PC-9 (cell line): Measurements from ENCODE around the gene ADGRD1. TPM values are rescaled to one million over a fixed set of nuclear protein-coding genes. Genes with fewer than 3 reads are reported as not detected.

Source experiments
- BruUV-seq: library from RNA; stranded (reverse); fragments of 400-500 nt; replicated peaks from 2 replicates; lab custom pipeline; 2021; lab: Mats Ljungman, UMichigan
- CTCF ChIA-PET: fragments of 300-600 bp; sonication (Branson Sonifier 250); formaldehyde crosslinking; loops from one replicate; lab custom pipeline; 2022; ENCODE audit warnings: antibody characterized with exemption; lab: Charles Lee
- POLR2A ChIA-PET: fragments of 300-600 bp; sonication (Branson Sonifier 250); formaldehyde crosslinking; loops from one replicate; lab custom pipeline; 2022; ENCODE audit warnings: antibody characterized with exemption; ENCODE audit not compliant: unreplicated experiment; lab: Charles Lee
- DNase-seq, 2 experiments: peaks; one replicate each; pipeline versions ENCODE4 v3.0.0 to v3.0.0-alpha.2; 2015 to 2022; ENCODE audit warnings: mixed read lengths in 1 of 2
- H2AFZ ChIP-seq: fragments of 200-600 bp; sonication (generic); 2 replicates; pipeline ENCODE4 v1.8.1; 2017; ENCODE audit warnings: antibody characterized with exemption
- H3F3A ChIP-seq: fragments of 200-600 bp; sonication (generic); 2 replicates; pipeline ENCODE4 v1.8.1; 2017; ENCODE audit warnings: antibody characterized with exemption, mild to moderate bottlenecking, low read depth; ENCODE audit not compliant: insufficient read depth
- H3K27ac ChIP-seq: fragments of 200-600 bp; sonication (generic); 2 replicates; pipeline ENCODE4 v1.6.1; 2016; ENCODE audit warnings: mixed run types
- H3K27me3 ChIP-seq: fragments of 200-600 bp; sonication (generic); 2 replicates; pipeline ENCODE4 v1.6.1; 2016; ENCODE audit warnings: low read depth, mixed run types; ENCODE audit not compliant: insufficient read depth
- H3K36me3 ChIP-seq: fragments of 200-600 bp; sonication (generic); 2 replicates; pipeline ENCODE4 v1.6.1; 2016; ENCODE audit warnings: low read depth, mixed run types
- H3K4me1 ChIP-seq: fragments of 200-600 bp; sonication (generic); replicated peaks from 2 replicates; pipeline ENCODE4 v1.6.1; 2016; ENCODE audit warnings: mixed run types; ENCODE audit not compliant: insufficient read depth
- H3K4me2 ChIP-seq: fragments of 200-600 bp; sonication (generic); 2 replicates; pipeline ENCODE4 v1.6.1; 2017; ENCODE audit warnings: mixed run types
- H3K4me3 ChIP-seq: fragments of 200-600 bp; sonication (generic); 2 replicates; pipeline ENCODE4 v1.6.1; 2016; ENCODE audit warnings: mixed run types
- H3K79me2 ChIP-seq: fragments of 200-600 bp; sonication (generic); 2 replicates; pipeline ENCODE4 v1.6.1; 2017; ENCODE audit warnings: low read depth, mixed run types
- H3K9me2 ChIP-seq: fragments of 200-600 bp; sonication (generic); 2 replicates; pipeline ENCODE4 v1.8.1; 2017; ENCODE audit warnings: mild to moderate bottlenecking; ENCODE audit not compliant: insufficient read depth
- H3K9me3 ChIP-seq: fragments of 200-600 bp; sonication (generic); 2 replicates; pipeline ENCODE4 v1.8.1; 2016; ENCODE audit warnings: low read depth; ENCODE audit not compliant: insufficient read depth
- H4K20me1 ChIP-seq: fragments of 200-600 bp; sonication (generic); 2 replicates; pipeline ENCODE4 v1.8.1; 2017; ENCODE audit not compliant: insufficient read depth
- EZH2 ChIP-seq: fragments of 200-600 bp; sonication (generic); IDR thresholded peaks from 2 replicates; pipeline ENCODE4 v1.8.0; 2017; ENCODE audit warnings: antibody characterized with exemption, low read depth
- intact Hi-C: fragments of 100-400 bp; cut with micrococcal nuclease; formaldehyde crosslinking; loops from one replicate; pipeline ENCODE4 v1.10.0; 2022; ENCODE audit not compliant: unreplicated experiment
- total RNA-seq: library from RNA; stranded (reverse); gene quantifications from 2 replicates; pipeline ENCODE4 v1.2.3, GENCODE V29; 2021
- TF ChIP-seq, protein P1 (sequence below): fragments of 200-600 bp; sonication (generic); conservative IDR thresholded peaks from 2 replicates; pipeline ENCODE4 v1.6.1; 2017; ENCODE audit warnings: mixed run types, antibody characterized with exemption, mild to moderate bottlenecking, moderate library complexity

Gene ADGRD1
- total RNA-seq, 1 experiment from 2014 or later: not detected

DNA sequence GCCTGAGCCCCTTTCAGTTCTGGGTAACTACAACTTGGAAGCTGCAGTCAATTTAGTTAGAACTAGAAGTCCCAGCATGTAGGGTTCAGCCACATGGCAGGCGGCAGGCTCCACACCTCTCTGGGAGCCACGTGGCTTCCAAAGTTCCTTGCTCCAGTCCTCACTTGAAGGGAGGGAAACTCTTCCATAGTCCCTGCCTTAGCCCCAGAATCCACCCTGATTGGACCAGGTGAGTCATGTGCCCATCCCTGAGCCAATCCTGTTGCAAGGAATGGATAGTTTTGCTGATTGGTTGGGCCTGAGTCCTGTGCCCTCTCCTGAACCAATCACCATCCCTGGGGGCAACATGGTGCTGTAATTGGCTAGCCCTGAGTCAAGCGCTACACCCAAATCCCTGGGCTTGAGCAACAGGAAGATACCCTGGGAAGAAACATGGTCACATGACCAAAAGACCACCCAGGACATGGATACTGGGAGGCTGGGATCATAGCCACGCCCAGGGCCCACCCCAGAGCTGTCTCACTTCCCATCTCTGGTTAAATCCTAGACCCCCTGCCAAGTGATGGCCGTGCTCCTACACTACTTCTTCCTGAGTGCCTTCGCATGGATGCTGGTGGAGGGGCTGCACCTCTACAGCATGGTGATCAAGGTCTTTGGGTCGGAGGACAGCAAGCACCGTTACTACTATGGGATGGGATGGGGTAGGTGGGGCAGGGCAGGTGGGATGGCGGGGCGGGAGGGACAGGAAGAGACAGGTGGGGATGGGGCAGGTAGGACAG lies 154.7 kb downstream of the ADGRD1 start:
- no peak overlapping the region for H3K27ac ChIP-seq
- no TSS peak for BruUV-seq
- intact Hi-C loops: no loop called here
- H2AFZ ChIP-seq: no peak overlapping the region
- no peaks in the 10 kb centered on the region for H3F3A ChIP-seq
- CTCF ChIA-PET: no interaction called here
- no peak overlapping the region for H3K4me3 ChIP-seq
- POLR2A ChIA-PET: no interaction called here
- no peak for TF ChIP-seq EZH2
- TF ChIP-seq, protein P1, sequence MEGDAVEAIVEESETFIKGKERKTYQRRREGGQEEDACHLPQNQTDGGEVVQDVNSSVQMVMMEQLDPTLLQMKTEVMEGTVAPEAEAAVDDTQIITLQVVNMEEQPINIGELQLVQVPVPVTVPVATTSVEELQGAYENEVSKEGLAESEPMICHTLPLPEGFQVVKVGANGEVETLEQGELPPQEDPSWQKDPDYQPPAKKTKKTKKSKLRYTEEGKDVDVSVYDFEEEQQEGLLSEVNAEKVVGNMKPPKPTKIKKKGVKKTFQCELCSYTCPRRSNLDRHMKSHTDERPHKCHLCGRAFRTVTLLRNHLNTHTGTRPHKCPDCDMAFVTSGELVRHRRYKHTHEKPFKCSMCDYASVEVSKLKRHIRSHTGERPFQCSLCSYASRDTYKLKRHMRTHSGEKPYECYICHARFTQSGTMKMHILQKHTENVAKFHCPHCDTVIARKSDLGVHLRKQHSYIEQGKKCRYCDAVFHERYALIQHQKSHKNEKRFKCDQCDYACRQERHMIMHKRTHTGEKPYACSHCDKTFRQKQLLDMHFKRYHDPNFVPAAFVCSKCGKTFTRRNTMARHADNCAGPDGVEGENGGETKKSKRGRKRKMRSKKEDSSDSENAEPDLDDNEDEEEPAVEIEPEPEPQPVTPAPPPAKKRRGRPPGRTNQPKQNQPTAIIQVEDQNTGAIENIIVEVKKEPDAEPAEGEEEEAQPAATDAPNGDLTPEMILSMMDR: no peak
- H4K20me1 ChIP-seq: no peaks in the 10 kb centered on the region
- peaks cover 57% of the 10 kb centered on the region for H3K27me3 ChIP-seq
- H3K36me3 ChIP-seq: no peaks in the 10 kb centered on the region
- H3K4me1 ChIP-seq: no peaks in the 10 kb centered on the region
- no peaks in the 10 kb centered on the region for H3K79me2 ChIP-seq
- no peaks in the 10 kb centered on the region for H3K9me3 ChIP-seq
- H3K9me2 ChIP-seq: no peaks in the 10 kb centered on the region
- DNase-seq: no peak
- H3K4me2 ChIP-seq: no peak overlapping the region

DNA sequence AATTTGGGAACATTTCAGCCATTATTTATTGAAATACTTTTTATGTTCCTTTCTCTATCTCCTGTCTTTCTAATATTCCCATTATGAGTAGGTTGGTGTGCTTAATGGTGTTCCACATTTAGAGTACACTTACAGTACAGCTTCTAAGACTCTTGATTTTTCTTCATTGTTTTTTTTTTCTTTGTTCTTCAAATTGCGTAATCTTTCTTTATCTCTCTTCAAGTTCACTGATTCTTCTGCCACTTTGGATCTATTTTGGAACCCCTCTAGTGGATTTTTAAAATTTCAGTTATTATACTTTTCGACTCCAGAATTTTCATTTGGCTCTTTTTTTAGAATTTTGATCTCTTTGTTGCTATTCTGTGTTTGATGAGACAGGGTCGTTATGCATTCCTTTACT lies 157.7 kb downstream of the ADGRD1 start:
- Histone ChIP-seq H3K9me3 (no peaks in the 10 kb centered on the region), H2AFZ (no peak overlapping the region), H3K4me3 (no peak overlapping the region), H3K4me2 (no peak overlapping the region), H3K36me3 (no peaks in the 10 kb centered on the region), H4K20me1 (no peaks in the 10 kb centered on the region), H3K79me2 (no peaks in the 10 kb centered on the region), H3K27me3 (peaks cover 68% of the 10 kb centered on the region), H3K27ac (no peak overlapping the region), H3K4me1 (no peaks in the 10 kb centered on the region), H3K9me2 (no peaks in the 10 kb centered on the region), H3F3A (no peaks in the 10 kb centered on the region)
- DNase-seq: no peak
- ChIA-PET POLR2A (no interaction called here), CTCF (no interaction called here)
- intact Hi-C loops: no loop called here
- no TSS peak for BruUV-seq
- no peak for TF ChIP-seq EZH2
- TF ChIP-seq, protein P1: no peak

DNA sequence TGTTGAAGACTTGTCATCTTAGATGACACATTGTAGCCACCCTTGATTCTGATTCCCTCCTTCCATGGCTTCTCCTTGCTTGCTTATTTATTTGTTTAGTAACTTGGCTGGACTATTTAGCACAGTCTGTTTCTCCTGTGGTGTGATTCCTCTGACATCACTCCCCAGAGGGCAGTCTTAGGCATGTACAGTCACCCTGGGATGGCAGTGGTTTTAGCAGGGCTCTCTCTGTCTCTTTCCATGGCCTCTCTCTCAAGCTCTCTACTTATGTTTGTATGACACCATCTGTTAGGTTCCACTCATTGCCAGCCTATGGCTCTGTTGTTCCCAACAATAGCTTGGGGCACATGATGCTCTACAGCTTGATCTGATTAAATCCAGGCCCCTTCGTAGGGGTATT lies 158.3 kb downstream of the ADGRD1 start:
- Histone ChIP-seq H4K20me1 (no peaks in the 10 kb centered on the region), H2AFZ (no peak overlapping the region), H3K9me3 (no peaks in the 10 kb centered on the region), H3K79me2 (no peaks in the 10 kb centered on the region), H3K36me3 (no peaks in the 10 kb centered on the region), H3K9me2 (no peaks in the 10 kb centered on the region), H3K4me2 (no peak overlapping the region), H3K4me1 (no peaks in the 10 kb centered on the region), H3F3A (no peaks in the 10 kb centered on the region), H3K4me3 (no peak overlapping the region), H3K27me3 (peaks cover 68% of the 10 kb centered on the region), H3K27ac (no peak overlapping the region)
- no peak for DNase-seq
- BruUV-seq: no TSS peak
- CTCF ChIA-PET: no interaction called here
- intact Hi-C loops: no loop called here
- POLR2A ChIA-PET: no interaction called here
- TF ChIP-seq, protein P1: no peak
- no peak for TF ChIP-seq EZH2
